ENCODE measurements around the gene HTR2C. TPM values are rescaled to one million over a fixed set of nuclear protein-coding genes. Genes with fewer than 3 reads are reported as not detected.

HTR2C gene
- total RNA-seq, 1 experiment from 2014 or later: 1.5 TPM

DNA sequence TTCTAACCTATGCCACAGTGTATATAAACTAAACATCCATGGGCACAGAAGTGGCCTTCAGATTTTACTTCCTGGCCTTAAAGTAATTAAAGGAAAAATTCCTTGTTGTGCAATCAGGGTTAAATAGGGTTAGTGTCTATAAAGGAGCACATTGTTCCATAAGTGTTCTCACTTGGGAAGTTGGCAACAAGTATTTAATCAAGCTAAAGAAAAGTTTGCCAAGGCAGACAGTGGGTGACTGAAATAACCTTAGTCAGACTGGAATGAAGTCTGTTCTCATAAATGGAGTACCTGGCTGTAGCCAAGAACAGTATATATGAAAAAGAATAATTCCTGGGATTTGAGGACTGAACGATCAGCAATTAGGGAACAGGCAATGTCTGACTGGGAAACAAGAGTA, 213.6 kb downstream of the HTR2C start:
- DNase-seq: no peak
- H3K14ac ChIP-seq (ENCODE audit: insufficient read depth, low read length): no peak overlapping the region
- no peak overlapping the region for H2BK20ac ChIP-seq (ENCODE audit: low read depth, low read length, poor library complexity, severe bottlenecking)
- H3K79me1 ChIP-seq (ENCODE audit: insufficient read depth, low read depth, low read length, poor library complexity, severe bottlenecking): no peaks in the 10 kb centered on the region
- Mint-ChIP-seq H3K4me1 (no peaks in the 10 kb centered on the region; a peak in 1 of 4 replicates), H3K27ac (no peak overlapping the region), H3K27me3 (ENCODE audit: low read depth) (no peaks in the 10 kb centered on the region), H3K9me3 (peaks cover 4% of the 10 kb centered on the region in 2 experiments; a peak in 2 of 5 replicates), H3K36me3 (ENCODE audit: insufficient read depth in 1 of 3, low read depth in 3 of 3) (peaks cover 0 to 3% (median 0%) of the 10 kb centered on the region in 3 experiments; a peak in 1 of 7 replicates), H3K4me3 (no peak overlapping the region)
- H4K20me1 ChIP-seq (ENCODE audit: control insufficient read depth, insufficient read depth, insufficient read length): no peaks in the 10 kb centered on the region
- no peak overlapping the region for H4K91ac ChIP-seq (ENCODE audit: insufficient read length, low read depth, low read length)
- WGBS (ENCODE audit: extremely low coverage, insufficient read length, low lambda C conversion rate): no CpG with 5 or more reads among the region's 1 CpG
- no peak overlapping the region for H3K23ac ChIP-seq (ENCODE audit: insufficient read length, low read depth, low read length)
- H2BK120ac ChIP-seq (ENCODE audit: low read depth, low read length, poor library complexity, severe bottlenecking): no peak overlapping the region
- no peak overlapping the region for H4K5ac ChIP-seq (ENCODE audit: insufficient read length, low read depth, low read length)
- H3K27me3 ChIP-seq (ENCODE audit: insufficient read depth, low read length): no peaks in the 10 kb centered on the region
- no peaks in the 10 kb centered on the region for H3K79me2 ChIP-seq (ENCODE audit: insufficient read depth, low read length)
- no peaks in the 10 kb centered on the region for H3K23me2 ChIP-seq (ENCODE audit: insufficient read length, low read depth, low read length, poor library complexity, severe bottlenecking)
- no peak overlapping the region for H2AK5ac ChIP-seq (ENCODE audit: insufficient read length, low read length)
- no peak overlapping the region for H2AFZ ChIP-seq (ENCODE audit: low read length)
- H4K8ac ChIP-seq (replicated peaks; ENCODE audit: insufficient read length, low read depth, low read length): no peak overlapping the region
- no peak for TF ChIP-seq CTCF (conservative IDR thresholded peaks at IDR 0.05)
- H2BK12ac ChIP-seq (ENCODE audit: insufficient read length, low read depth, low read length): no peak overlapping the region
- H3K9me3 ChIP-seq (ENCODE audit: control insufficient read depth, low read depth, low read length): no peaks in the 10 kb centered on the region
- no peak overlapping the region for H3K27ac ChIP-seq (ENCODE audit: insufficient read length, low read depth, low read length)
- H3K18ac ChIP-seq (ENCODE audit: insufficient read length, low read depth, low read length): no peak overlapping the region
- no peaks in the 10 kb centered on the region for H3K4me1 ChIP-seq (ENCODE audit: insufficient read depth, low read length)
- no peak overlapping the region for H3T11ph ChIP-seq (ENCODE audit: low read length)
- H3K56ac ChIP-seq (ENCODE audit: insufficient read length, low read depth, low read length): no peak overlapping the region
- H2BK15ac ChIP-seq (ENCODE audit: low read depth, low read length): no peak overlapping the region
- no peak overlapping the region for H2BK5ac ChIP-seq (ENCODE audit: insufficient read length, low read length)
- H3K4ac ChIP-seq (ENCODE audit: low read depth, low read length): no peak overlapping the region
- no peak overlapping the region for H3K9ac ChIP-seq (ENCODE audit: extremely low read depth, insufficient read length, low read length)
- H3K4me2 ChIP-seq (ENCODE audit: insufficient read depth, insufficient read length, low read length): no peak overlapping the region

Data from H9 (cell line).